HT-29 (cell line): ENCODE data around the gene TCAIM. TPM values are rescaled to one million over a fixed set of nuclear protein-coding genes. Genes with fewer than 3 reads are reported as not detected.
A peak's percentile ranks its signal among the peaks of the same experiment; 100 is the strongest.
"Not testable (repeated sequence)": the region's sequence is repeated elsewhere in the genome, so short reads cannot be mapped to it uniquely, and the experiment has no call there.

Source experiments
- DNase-seq: peaks from one replicate; pipeline ENCODE4 v3.0.0-alpha.2; 2015; ENCODE audit warnings: low spot score
- total RNA-seq: library from RNA; depleted of rRNA; stranded (reverse); fragments of >200 nt; shearing (Covaris generic); gene quantifications from 2 replicates; pipeline ENCODE4 v1.2.3, GENCODE V29; 2014

Gene TCAIM
- total RNA-seq, 1 experiment from 2014 or later, result 8.2 TPM

- DNase-seq, result no peak
Measured at GRCh38 chr3:44343421-44343820, 4.9 kb downstream of the TCAIM start.

- not testable (repeated sequence) for DNase-seq
Measured at GRCh38 chr3:44346590-44346989, 8.0 kb downstream of the TCAIM start.

- no peak for DNase-seq
Measured at GRCh38 chr3:44348993-44349392, 10.4 kb downstream of the TCAIM start.

GRCh38 chr3:44353355-44353924 lies 14.9 kb downstream of the TCAIM start:
- DNase-seq, result no peak

- no peak for DNase-seq
Measured at GRCh38 chr3:44355362-44356033, 16.9 kb downstream of the TCAIM start.

GRCh38 chr3:44359146-44359751 lies 20.7 kb downstream of the TCAIM start:
- DNase-seq, result no peak

GRCh38 chr3:44363591-44363990 lies 25.0 kb downstream of the TCAIM start:
- peak; percentile 1 for DNase-seq

GRCh38 chr3:44365952-44366351 lies 27.4 kb downstream of the TCAIM start:
- no peak for DNase-seq

GRCh38 chr3:44375450-44375849 lies 36.9 kb downstream of the TCAIM start:
- no peak for DNase-seq

GRCh38 chr3:44387404-44387803 lies 48.8 kb downstream of the TCAIM start:
- DNase-seq, result no peak

- DNase-seq, result no peak
Measured at GRCh38 chr3:44392489-44392888, 53.9 kb downstream of the TCAIM start.

- DNase-seq, result no peak
Measured at GRCh38 chr3:44395714-44396113, 57.1 kb downstream of the TCAIM start.

GRCh38 chr3:44396200-44397171 lies 57.9 kb downstream of the TCAIM start:
- no peak for DNase-seq

- DNase-seq, result not testable (repeated sequence)
Measured at GRCh38 chr3:44398271-44398670, 59.7 kb downstream of the TCAIM start.

- no peak for DNase-seq
Measured at GRCh38 chr3:44398853-44399252, 60.3 kb downstream of the TCAIM start.

- no peak for DNase-seq
Measured at GRCh38 chr3:44400771-44401170, 62.2 kb downstream of the TCAIM start.

GRCh38 chr3:44402548-44402947 lies 64.0 kb downstream of the TCAIM start:
- no peak for DNase-seq

GRCh38 chr3:44409640-44410410 lies 71.3 kb downstream of the TCAIM start:
- no peak for DNase-seq

- DNase-seq, result no peak
Measured at GRCh38 chr3:44411031-44411645, 72.6 kb downstream of the TCAIM start.

GRCh38 chr3:44412365-44412764 lies 73.8 kb downstream of the TCAIM start:
- DNase-seq, result no peak
